Measurements from ENCODE around the gene CCDC186. TPM values are rescaled to one million over a fixed set of nuclear protein-coding genes. Genes with fewer than 3 reads are reported as not detected.

Gene CCDC186
- total RNA-seq, 1 donor from 2014 or later, result 17.7 TPM

DNA sequence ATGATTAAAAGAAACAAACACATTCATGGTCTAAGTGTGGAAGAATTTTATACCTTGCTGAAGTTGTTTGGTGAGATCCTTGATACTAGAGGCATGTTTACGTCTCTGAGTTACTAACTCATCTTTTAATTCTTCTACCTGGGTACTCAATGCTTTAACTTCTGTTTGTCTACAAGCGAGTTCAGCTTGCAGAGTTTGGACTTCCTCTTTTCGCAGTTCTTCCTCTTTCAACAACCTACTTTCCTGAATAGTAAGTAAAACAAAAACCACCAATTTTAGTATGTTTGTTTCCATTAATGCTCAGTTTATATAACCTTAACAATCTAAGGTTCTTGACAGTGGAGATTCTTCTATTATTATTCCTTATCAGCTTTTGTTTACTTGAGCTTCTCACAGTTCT is 42.9 kb downstream of the CCDC186 start:
- intact Hi-C loops (cut with micrococcal nuclease), result no loop called here
- DNase-seq (no peak), ATAC-seq (no peak)

DNA sequence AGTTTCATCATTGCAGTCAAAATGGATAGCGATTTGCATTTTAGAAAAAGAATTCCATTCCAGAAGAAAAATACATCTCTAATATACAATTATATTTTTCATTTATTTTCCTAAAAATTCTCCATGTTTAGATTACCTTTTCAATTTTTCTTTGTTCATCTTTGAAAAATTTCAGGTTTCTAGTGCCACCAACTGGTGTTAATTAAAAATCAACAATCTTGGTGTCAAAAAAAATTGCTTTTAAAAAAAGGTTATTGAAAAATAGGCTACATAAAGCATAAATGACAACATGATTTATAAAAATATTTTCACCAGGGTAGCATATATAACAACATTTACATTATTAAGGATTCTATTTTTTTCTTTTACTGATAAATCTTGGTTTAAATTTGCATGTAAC is 53.0 kb downstream of the CCDC186 start:
- intact Hi-C loops (cut with micrococcal nuclease), result no loop called here
- no peak for ATAC-seq
- no peak for DNase-seq

DNA sequence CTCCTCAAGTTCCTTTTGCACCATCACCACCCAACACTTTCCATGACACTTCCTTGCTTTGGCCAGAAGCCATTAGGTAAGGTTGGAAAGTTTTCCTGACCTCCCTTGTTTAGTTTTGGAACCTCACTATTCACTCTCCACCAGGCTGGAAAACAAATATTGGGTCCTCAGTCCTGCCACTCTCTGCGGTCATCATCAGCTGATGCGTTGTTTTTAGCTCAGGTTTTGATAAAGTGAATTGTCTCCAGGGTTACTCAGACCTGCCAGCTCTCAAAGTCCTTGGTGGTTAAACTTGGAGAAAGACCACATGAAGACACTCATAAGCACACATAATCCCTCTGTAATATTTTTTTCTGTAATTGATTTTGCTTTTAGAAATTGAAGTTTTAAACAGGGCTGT is 55.5 kb downstream of the CCDC186 start:
- ATAC-seq (peak; percentile 82), DNase-seq (no peak)
- intact Hi-C loops (cut with micrococcal nuclease), result no loop called here

DNA sequence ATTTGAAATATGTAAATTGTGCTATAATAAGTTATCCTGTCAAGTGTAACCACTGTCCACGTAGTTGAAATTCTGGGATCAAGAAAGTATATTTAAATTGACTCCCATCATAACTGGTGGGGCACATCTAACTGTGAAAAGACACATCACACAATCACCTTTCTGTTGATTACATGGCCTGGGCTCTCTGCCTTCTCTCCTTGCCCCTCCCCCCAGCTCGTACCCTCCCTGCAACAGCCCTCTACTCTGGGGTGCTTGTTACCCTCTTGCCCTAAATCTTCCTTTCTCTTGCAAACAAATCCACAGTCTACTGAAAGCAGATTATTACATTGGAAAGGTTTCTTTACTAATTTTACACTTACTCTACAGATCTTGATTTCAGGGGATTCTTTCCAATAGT is 56.3 kb downstream of the CCDC186 start:
- intact Hi-C loops (cut with micrococcal nuclease), result no loop called here

DNA sequence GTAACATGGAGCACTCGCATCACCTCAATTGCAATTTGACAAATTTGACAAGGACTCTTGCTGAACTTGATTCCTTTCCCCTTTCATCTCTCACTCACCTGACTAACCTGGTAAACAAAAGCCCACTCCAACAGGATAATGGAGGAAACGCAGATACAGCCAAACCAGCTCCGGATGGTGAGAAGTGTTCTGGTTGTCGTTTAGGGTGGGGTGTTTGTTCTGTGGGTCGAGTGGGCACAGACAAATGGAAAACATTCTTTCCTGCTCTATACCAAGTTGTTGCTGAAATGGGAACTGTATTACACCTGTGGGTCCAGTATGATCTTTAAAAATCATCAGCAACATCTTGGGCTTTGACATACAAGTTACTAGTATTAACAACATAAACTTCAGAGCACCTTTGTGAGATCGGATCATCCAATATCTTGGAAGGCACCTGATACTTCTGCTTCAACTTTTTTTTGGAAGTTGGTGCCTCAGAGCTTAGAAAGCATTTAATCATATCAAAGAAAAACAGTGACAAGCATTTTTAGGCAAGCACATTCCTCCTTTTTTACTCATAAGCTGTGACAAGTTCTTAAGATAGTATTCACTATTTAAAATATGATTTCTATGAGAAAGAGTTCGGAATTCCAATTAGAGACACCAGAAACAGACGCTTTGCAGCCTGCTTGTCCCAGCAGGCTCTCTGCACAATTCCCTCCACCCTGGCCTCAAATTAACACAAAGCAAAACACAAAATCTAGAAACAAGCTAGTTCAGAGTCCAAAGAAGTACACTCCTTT is 58.1 kb downstream of the CCDC186 start:
- ATAC-seq (no peak), DNase-seq (no peak)
- intact Hi-C loops (cut with micrococcal nuclease), result no loop called here

More for the DNA sequence above, 56.3 kb downstream of the CCDC186 start:
- DNase-seq (no peak), ATAC-seq (peak; percentile 59)

DNA sequence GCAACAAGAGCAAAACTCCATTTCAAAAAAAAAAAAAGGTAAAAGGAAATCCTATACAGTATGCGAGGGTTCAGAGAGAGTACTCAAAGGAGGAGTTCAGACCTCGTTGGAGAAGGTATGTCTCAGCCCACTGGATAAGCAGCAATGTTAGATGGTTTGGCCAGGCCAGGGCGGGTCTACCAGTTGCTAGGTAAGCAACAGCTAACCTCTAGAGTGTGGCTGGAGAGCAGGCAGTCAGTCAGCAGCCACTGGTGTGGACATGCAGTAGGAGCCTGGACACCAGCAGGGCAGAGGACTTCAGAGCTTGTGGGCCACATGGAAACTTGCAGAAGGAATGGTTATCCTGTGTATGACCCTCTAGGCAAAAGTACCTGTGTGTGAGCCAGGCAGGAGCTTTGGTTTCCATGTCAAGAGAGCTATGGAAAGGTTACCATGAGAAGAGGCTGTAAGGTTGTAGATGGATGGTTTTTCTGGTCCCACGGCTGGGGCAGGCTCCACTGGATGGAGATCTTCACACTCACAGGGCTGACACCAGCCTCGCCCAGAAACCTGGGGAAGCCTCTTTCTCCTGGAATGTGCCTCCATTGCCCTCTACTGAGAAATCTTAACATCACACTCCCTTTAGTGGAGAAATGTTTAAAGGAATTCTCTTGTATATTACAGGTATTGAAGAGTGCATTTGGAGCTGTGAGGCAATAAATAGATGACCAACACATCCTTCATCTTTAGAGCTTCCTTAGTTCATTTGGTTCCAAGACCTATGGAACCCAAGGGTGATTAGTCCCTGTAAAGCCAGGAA is 63.6 kb downstream of the CCDC186 start:
- intact Hi-C loops (cut with micrococcal nuclease), result no loop called here
- ATAC-seq (no peak), DNase-seq (no peak)

DNA sequence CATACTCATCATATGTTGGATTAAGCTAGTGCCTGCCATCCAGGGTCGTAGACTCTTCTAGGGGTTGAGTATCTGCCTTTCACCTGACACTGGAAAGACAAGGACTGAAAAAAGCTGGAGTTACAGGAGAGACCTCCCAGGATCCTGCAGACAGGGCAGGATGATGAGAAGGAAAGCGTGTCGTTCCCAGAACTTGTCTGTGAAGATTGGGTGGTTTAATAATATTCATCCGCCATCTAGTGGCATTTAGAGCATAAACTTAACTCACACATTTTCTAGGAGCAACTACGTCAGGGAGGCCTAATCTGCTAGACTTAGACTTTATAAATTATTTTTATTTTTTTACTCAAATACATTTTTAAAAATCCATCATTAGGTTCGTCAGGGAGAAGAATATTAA is 70.7 kb downstream of the CCDC186 start:
- intact Hi-C loops (cut with micrococcal nuclease), result loop anchor here (5.0 kb wide), 1 partner anchor 306 kb away; no protein-coding TSS in a partner anchor
- ATAC-seq (peak; percentile 74), DNase-seq (no peak)

DNA sequence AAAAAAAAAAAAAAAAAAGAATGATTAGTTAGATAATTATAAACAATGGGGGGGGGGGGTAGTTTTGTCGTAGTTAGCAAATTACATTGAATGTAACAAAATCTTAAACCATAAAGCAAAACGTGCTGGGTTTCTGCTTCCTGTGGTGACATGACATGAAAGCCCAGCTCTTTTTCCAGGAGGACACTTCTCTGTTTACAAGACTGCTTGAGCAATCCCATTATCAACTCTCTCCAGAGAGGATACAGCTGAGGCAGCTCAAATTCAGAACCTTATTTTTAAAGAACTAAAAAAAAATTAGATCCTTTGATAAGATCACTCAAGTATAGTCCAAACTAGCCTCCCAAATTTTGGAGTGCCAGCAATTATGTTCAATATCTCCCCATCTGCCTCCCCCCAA is 71.7 kb downstream of the CCDC186 start:
- DNase-seq, result no peak
- intact Hi-C loops (cut with micrococcal nuclease), result loop anchor here (5.0 kb wide), 1 partner anchor 305 kb away; no protein-coding TSS in a partner anchor
- peak; percentile 47 for ATAC-seq

DNA sequence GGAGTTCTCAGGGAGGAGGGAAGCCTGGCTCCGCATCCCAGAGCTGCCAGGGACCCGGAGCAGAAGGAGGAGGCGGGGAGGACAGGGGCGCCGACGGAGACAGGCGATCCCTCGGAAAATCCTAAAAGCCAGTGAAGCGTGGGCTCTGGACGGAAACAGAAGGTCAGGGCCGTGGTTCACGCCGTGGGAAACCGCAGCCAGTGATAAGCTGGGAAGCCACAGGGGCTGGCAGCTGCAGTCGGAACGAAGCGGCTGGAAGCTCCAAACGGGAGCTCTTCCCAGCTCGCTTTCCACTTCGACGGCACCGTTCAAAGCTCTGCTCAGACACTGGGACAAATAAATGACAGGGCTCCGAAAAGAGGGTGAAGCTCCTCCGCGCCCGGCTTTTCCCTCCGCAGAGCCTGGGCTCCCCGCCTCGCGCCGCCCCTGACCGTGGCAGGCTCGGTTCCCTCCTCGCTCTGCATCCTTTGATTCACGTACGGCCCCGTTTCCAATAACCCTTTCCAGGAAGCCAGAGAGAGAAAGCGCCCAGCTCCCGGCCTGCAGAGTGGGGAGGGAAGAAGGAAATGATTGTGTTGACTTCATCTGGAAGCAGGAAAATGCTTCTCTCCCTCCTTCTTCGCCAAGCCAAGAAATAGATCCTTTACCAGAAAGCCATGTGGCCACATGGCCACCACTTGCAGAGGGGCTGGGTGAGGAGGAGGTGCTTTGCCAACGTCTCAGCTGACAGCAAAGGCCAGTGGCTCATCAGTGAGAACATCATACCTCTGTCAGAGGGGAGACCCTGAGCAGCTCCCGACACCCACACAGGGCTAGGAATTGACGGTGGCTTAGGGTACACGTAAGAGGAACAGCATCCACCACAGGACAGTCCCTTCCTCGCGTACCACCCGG is 72.9 kb downstream of the CCDC186 start:
- intact Hi-C loops (cut with micrococcal nuclease), result loop anchor here (5.0 kb wide), 1 partner anchor 304 kb away; no protein-coding TSS in a partner anchor
- DNase-seq (peak; percentile 51), ATAC-seq (peak; percentile 58)

DNA sequence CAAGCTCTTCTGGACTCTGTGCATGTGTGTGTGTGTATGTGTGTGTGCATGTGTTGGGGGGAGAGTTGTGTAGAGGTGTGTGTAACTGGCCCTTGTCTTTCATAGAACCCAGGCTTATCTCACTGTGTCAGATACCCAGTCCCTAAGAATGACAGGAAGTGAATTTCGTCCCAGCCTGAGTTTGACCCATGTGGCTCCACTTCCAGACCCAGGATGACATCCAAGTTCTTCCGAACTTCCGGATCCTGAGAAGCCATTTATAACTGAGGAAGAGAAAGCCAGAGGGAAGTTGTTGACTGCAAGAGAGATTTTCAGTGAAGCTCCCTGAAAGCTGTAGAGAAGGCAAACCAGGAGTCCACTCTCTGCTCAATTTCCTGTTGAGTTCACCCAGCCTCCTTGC is 77.1 kb downstream of the CCDC186 start:
- intact Hi-C loops (cut with micrococcal nuclease), result loop anchor here (10.0 kb wide), 1 partner anchor 182 kb away; no protein-coding TSS in a partner anchor

DNA sequence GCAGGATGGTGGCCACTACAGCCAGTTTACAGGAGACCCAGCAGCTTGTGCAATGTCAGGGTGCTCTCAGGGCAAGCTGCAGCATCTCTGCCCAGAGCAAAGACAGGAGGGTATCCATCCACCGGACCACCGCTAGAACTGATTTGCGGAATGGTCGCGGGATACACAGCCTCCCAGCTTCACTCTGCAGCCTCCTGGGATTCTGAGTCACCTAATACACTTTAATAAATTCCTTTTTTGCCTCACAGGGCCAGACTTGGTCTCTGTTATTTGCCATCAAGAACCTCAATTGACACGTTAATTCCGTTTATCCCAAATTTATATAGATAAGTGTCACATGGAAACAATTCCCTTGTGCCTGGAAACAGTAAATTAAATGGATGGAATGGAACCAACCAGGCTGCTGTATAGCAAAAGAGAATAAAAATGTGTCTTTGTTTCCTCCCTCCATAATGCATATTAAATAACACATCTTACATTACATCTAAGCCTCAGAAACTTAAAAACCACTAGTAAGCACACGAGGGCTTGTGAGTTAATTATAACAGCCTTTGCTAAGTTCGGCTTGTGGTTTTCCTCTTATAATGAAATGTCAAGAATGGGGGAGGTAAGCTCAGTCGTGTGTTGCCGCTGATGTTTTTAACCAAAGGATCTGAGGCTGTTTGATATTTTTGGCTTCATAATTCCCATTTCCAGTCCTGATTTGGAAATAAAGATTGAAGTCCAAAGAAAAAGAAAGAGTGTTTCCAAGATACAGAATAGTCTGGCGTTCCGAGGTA is 78.3 kb downstream of the CCDC186 start:
- ATAC-seq (no peak), DNase-seq (no peak)
- intact Hi-C loops (cut with micrococcal nuclease), result loop anchor here (10.0 kb wide), 1 partner anchor 181 kb away; no protein-coding TSS in a partner anchor

More for the DNA sequence above, 77.1 kb downstream of the CCDC186 start:
- no peak for ATAC-seq
- DNase-seq, result no peak

DNA sequence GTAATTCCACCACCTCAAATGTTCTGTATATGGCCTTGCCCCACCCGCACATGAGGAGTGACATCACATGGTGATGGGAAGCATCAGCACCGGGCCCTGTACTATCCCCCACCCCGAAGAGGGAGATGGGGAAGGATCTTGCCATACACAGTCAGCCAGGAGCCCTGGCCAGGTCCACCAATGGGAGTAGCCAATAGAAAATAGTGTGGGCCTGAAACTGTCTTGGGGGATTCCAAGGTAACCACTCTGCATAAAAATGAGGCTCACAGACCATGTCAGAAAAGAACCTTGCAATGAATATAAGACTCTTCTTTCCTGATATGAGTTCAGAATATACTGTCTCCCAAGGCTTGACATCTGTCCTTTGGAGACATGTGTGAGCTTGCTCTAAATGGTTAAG is 79.2 kb downstream of the CCDC186 start:
- ATAC-seq (no peak), DNase-seq (no peak)
- intact Hi-C loops (cut with micrococcal nuclease), result loop anchor here (10.0 kb wide), 1 partner anchor 180 kb away; no protein-coding TSS in a partner anchor

DNA sequence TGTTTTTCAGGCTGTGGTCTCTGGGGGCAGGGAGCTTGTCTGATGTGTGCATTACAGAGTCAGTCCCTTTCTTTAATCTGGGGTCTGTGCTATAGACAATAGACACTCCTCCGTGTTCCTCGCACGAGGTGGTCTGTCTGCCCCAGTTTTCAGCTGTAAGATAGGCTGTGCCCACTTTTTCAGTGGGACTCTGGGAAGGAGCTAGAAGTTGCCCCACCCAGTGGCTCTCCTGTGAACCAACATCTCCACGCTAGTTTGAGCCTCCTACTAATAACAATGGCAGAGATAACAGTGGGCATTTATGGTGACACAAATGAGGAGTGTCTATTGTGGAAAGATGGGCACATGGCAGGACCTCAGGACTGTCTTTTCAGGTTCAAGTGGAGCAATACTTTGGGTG is 86.3 kb downstream of the CCDC186 start:
- ATAC-seq (peak; percentile 63), DNase-seq (no peak)
- intact Hi-C loops (cut with micrococcal nuclease), result no loop called here

DNA sequence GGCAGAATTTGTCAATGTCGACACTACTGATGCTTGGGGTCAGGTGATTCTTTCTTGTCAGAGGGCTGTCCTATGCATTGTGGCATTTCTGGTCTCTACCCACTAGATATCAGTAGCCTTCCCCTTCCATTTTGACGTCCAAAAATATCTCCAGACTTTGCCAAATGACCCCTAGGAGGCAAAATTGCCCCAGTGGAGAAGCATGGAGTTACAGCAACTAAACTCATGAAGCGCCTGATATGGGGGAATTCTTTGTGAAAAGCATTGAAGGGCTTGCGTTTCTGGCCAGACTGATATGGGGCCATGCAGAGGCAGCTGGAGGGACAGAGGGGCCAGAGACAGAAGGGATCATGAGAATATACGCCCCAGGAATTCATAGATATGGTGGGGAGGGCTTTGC is 86.7 kb downstream of the CCDC186 start:
- ATAC-seq (no peak), DNase-seq (no peak)
- intact Hi-C loops (cut with micrococcal nuclease), result no loop called here

DNA sequence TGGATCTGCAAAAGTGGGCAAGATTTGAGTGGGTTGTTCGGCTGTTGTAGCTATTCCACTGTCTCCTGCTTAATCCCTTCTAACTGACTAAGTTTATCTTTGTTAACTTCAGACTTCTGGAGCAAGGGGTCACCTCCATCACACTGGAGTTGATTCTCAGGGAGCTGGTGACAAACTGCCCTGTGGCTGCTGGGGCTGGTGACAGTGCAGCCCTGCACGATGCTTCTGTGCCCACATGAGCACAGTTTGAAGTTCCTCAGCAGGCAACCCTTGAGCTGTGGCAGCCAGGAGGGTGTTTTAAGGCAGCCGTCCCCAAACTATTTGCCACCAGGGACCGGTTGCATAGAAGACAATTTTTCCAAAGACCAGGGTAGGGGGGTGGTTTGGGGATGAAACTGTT is 89.8 kb downstream of the CCDC186 start:
- intact Hi-C loops (cut with micrococcal nuclease), result no loop called here
- ATAC-seq (no peak), DNase-seq (no peak)

DNA sequence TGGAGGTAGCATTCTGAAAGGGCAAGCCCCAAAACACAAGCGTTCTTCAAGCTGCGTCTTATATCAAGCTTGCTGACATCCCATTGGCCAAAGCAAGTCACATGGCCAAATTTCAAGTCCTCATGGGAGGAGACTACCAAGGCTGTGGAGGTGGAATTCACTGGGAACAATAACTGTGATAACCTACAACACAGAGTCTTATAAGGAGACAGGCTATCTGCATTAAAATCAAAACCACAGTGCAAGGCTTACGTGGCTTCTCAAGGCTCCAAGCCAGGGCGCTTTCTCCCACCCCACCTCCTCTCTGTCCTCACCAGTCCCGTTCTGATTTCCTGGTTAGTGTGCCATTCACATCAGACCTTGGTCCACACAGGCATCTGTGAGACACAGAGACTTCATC is 91.0 kb downstream of the CCDC186 start:
- intact Hi-C loops (cut with micrococcal nuclease), result no loop called here
- DNase-seq (no peak), ATAC-seq (no peak)

DNA sequence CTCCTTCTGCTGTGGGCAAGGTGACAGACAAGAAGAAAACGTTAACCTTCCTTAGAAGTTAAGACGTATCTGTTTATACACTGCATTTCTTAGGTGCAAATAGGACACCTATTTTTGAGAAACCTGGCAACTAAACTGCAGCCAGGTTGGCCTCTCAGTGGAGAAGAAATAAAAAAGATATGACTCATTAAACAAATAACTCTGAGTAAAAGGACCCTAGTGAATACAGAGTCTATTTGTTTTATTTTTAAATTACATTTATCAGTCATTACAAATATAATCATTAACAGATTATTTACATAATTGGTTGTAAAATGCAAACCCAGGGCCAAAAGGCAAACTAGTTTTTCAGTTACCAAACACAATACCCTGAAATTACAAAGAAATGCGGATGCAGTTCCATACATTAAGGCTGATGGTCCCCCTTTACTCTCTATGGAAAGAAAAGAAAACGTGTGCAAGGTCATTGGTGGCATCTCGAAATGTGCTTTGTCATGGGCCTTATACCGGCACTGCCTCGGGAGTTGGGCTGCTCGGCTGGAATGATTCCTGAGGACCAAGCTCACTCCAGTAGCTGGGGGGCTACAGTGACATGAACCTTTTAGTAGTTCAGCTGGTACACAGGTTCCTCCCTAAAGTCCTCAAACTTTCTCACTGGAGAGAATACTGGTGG is 92.0 kb downstream of the CCDC186 start:
- DNase-seq (no peak), ATAC-seq (no peak)
- intact Hi-C loops (cut with micrococcal nuclease), result no loop called here

DNA sequence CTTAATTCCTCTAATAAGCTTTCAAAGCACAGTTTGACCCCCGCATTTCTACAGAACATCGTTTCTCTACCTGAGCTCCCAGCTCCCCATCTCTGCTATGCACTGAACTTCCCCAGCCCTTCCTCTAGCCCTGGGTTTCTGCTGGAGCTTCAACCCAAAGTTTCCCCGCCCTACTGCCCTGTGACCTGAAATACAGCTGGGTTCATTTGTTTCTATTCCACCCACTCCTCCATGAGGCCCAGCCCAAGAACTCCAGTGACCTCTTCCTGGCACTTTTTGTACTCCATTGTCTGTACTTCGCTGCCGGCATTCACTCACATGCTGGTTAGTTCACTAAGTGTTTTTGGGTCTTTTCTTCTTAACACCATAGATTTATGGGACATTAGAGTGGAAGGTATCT is 94.6 kb downstream of the CCDC186 start:
- intact Hi-C loops (cut with micrococcal nuclease), result no loop called here
- no peak for DNase-seq
- no peak for ATAC-seq
